ENCODE data around the gene RETSAT.
"Not testable (repeated sequence)": the region's sequence is repeated elsewhere in the genome, so short reads cannot be mapped to it uniquely, and the experiment has no call there.

RETSAT gene

DNA sequence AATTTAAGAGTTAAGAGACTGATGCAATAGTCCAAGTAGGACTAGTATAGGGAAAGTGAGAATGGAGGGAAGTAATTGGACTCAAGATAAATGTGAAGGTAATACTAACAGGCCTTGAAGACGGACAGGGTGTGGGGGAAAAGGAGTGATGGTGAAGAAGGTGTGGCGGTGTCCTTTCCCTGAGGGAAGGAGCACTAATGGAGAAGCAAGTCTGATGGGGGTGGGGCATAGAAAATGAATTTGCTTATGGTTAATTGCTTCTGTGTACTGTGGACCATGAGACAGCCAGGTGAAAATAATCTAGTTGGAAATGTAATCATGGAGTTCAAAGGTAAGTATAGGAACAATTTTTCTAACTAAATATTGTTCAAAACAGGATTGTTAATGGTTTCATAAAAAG lies 19.4 kb downstream of the RETSAT start (continued):
- TF ChIP-seq, protein P1, sequence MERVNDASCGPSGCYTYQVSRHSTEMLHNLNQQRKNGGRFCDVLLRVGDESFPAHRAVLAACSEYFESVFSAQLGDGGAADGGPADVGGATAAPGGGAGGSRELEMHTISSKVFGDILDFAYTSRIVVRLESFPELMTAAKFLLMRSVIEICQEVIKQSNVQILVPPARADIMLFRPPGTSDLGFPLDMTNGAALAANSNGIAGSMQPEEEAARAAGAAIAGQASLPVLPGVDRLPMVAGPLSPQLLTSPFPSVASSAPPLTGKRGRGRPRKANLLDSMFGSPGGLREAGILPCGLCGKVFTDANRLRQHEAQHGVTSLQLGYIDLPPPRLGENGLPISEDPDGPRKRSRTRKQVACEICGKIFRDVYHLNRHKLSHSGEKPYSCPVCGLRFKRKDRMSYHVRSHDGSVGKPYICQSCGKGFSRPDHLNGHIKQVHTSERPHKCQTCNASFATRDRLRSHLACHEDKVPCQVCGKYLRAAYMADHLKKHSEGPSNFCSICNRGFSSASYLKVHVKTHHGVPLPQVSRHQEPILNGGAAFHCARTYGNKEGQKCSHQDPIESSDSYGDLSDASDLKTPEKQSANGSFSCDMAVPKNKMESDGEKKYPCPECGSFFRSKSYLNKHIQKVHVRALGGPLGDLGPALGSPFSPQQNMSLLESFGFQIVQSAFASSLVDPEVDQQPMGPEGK (tag by site-specific recombination; IDR thresholded peaks at IDR 0.05), result no peak
- TF ChIP-seq ZNF155 (tag by site-specific recombination; IDR thresholded peaks at IDR 0.05) (no peak), ZNF610 (tag by site-specific recombination; IDR thresholded peaks at IDR 0.05; ENCODE audit: borderline replicate concordance) (no peak), ZEB2 (tag by site-specific recombination; IDR thresholded peaks at IDR 0.05) (no peak), ZNF701 (tag by site-specific recombination; IDR thresholded peaks at IDR 0.05) (no peak), ZNF138 (tag by site-specific recombination; IDR thresholded peaks at IDR 0.05; ENCODE audit: borderline replicate concordance) (no peak)

DNA sequence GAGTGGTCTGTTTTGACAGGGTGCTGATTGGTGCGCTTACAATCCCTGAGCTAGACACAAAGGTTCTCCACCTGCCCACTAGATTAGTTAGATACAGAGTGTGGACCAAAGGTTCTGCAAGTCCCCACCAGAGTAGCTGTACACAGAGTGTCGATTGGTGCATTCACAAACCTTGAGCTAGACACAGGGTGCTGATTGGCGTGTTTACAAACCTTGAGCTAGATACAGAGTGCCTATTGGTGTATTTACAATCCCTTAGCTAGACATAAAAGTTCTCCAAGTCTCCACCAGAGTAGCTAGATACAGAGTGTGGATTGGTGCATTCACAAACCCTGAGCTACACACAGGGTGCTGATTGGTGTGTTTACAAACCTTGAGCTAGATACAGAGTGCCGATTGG lies 20.5 kb downstream of the RETSAT start:
- H3K27ac ChIP-seq (ENCODE audit: extremely low read depth, low read depth, low read length); H3K4me3 ChIP-seq (ENCODE audit: low read depth, low read length); H3K9me3 ChIP-seq (ENCODE audit: control insufficient read depth, insufficient read depth, low read depth, low read length); H3K4me1 ChIP-seq (ENCODE audit: control insufficient read depth, insufficient read depth, low read length); POLR2A ChIA-PET; H3K36me3 ChIP-seq (ENCODE audit: control insufficient read depth in 2 of 2, insufficient read depth in 1 of 2, low read length in 2 of 2): not testable (repeated sequence)
- CTCF ChIA-PET, result interaction anchor here (0.5 to 0.7 kb wide), 2 partner anchors 79 to 120 kb away, joined by 3 read pairs; no protein-coding TSS in a partner anchor

DNA sequence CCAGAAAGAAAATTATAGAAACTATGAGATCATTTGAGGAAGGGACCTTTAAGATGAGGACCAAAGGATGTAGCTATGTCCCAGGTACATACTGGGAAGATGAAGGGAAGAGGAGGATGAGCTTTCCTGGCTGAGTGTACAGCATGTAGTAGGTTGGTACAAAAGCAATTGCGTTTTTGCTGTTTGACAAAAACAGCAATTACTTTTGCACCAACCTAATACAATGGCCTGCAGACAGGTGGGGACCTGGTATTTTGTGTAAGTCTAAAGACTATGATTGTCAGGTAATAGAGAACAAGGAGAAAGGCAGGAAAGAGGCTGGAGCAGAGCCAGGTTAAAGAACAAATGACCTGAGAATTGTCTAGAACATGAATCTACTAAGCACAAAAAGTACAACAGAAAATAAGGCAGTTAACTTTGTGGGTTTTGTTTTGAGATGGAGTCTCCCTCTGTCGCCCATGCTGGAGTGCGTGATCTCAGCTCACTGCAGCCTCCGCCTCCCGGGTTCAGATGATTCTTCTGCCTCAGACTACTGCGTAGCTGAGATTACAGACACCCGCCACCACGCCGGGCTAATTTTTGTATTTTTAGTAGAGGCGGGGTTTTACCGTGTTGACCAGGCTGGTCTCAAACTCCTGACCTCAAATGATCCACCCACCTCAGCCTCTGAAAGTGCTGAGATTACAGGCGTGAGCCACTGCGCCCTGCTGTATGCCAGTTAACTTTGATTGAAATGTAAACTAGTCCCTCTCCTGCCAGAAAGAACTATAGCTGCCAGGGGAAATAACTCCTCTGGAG lies 23.3 kb downstream of the RETSAT start:
- TF ChIP-seq ZNF335 (tag by site-specific recombination; conservative IDR thresholded peaks at IDR 0.05) (peak; percentile 42), KLF1 (tag by site-specific recombination; IDR thresholded peaks at IDR 0.05) (peak; percentile 54; the same call in 1 of the 2 replicates), OSR2 (tag by site-specific recombination; IDR thresholded peaks at IDR 0.05) (no peak)
- TF ChIP-seq, protein P2, sequence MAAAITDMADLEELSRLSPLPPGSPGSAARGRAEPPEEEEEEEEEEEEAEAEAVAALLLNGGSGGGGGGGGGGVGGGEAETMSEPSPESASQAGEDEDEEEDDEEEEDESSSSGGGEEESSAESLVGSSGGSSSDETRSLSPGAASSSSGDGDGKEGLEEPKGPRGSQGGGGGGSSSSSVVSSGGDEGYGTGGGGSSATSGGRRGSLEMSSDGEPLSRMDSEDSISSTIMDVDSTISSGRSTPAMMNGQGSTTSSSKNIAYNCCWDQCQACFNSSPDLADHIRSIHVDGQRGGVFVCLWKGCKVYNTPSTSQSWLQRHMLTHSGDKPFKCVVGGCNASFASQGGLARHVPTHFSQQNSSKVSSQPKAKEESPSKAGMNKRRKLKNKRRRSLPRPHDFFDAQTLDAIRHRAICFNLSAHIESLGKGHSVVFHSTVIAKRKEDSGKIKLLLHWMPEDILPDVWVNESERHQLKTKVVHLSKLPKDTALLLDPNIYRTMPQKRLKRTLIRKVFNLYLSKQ (tag by site-specific recombination; IDR thresholded peaks at IDR 0.05; ENCODE audit: borderline replicate concordance), result no peak
- ChIA-PET POLR2A (no interaction called here), CTCF (interaction anchor here (0.6 kb wide), 1 partner anchor 786 kb away, joined by 3 read pairs; no protein-coding TSS in a partner anchor)
- no peak overlapping the region for H3K4me3 ChIP-seq (ENCODE audit: low read depth, low read length)
- H3K9me3 ChIP-seq (ENCODE audit: control insufficient read depth, insufficient read depth, low read depth, low read length), result no peaks in the 10 kb centered on the region
- peaks cover 0 to 8% of the 10 kb centered on the region in 2 experiments; a peak in 1 of 3 replicates for H3K36me3 ChIP-seq (ENCODE audit: control insufficient read depth in 2 of 2, insufficient read depth in 1 of 2, low read length in 2 of 2)
- H3K4me1 ChIP-seq (ENCODE audit: control insufficient read depth, insufficient read depth, low read length), result no peaks in the 10 kb centered on the region
- no peak overlapping the region for H3K27ac ChIP-seq (ENCODE audit: extremely low read depth, low read depth, low read length)

DNA sequence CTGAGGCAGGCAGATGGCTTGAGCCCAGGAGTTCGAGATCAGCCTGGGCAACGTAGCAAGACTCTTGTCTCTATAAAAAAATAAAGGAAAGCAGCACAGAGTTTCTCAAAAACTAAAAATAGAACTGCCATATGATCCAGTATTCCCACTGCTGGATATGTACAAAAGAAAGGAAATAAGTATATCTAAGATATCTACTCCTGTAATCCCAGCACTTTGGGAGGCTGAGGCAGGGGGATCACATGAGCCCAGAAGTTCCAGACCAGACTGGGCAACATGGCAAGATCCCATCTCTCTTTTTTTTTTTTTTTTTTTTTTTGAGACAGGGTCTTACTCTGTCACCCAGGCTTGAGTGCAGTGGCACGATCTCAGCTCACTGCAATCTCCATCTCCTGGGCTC lies 24.6 kb downstream of the RETSAT start:
- not testable (repeated sequence) for H3K27ac ChIP-seq (ENCODE audit: extremely low read depth, low read depth, low read length); H3K4me3 ChIP-seq (ENCODE audit: low read depth, low read length); H3K9me3 ChIP-seq (ENCODE audit: control insufficient read depth, insufficient read depth, low read depth, low read length); H3K4me1 ChIP-seq (ENCODE audit: control insufficient read depth, insufficient read depth, low read length)
- TF ChIP-seq ZNF121 (tag by site-specific recombination; IDR thresholded peaks at IDR 0.05), result peak; percentile 53; the same call in 1 of the 2 replicates
- H3K36me3 ChIP-seq (ENCODE audit: control insufficient read depth in 2 of 2, insufficient read depth in 1 of 2, low read length in 2 of 2), result peaks cover 6 to 22% of the 10 kb centered on the region in 2 experiments
- CTCF ChIA-PET, result interaction anchor here (0.6 to 1.9 kb wide), 2 partner anchors 29 to 31 kb away, joined by 3 to 9 read pairs; no protein-coding TSS in a partner anchor
- POLR2A ChIA-PET, result interaction anchor here (2.7 kb wide), 1 partner anchor 24 kb away, joined by 28 read pairs; the partner anchor contains the start of genes ELMOD3 and RETSAT

Measured in HEK293 (cell line).